22Rv1 (cell line): ENCODE data around the gene ENC1.
A peak's percentile ranks its signal among the peaks of the same experiment; 100 is the strongest.
"Not testable (repeated sequence)": the region's sequence is repeated elsewhere in the genome, so short reads cannot be mapped to it uniquely, and the experiment has no call there.

Source experiments
- H3K27ac ChIP-seq: fragments of 450-650 bp; 2 replicates; pipeline ENCODE4 v1.5.1; 2017
- CTCF ChIP-seq: fragments of 450-650 bp; IDR thresholded peaks from 2 replicates; pipeline ENCODE4 v1.5.1; 2017; ENCODE audit warnings: mild to moderate bottlenecking
- ZFX ChIP-seq: fragments of 450-650 bp; IDR thresholded peaks from 2 replicates; pipeline ENCODE4 v1.6.1; 2017; ENCODE audit warnings: antibody characterized with exemption, borderline replicate concordance

Gene ENC1, protein sequence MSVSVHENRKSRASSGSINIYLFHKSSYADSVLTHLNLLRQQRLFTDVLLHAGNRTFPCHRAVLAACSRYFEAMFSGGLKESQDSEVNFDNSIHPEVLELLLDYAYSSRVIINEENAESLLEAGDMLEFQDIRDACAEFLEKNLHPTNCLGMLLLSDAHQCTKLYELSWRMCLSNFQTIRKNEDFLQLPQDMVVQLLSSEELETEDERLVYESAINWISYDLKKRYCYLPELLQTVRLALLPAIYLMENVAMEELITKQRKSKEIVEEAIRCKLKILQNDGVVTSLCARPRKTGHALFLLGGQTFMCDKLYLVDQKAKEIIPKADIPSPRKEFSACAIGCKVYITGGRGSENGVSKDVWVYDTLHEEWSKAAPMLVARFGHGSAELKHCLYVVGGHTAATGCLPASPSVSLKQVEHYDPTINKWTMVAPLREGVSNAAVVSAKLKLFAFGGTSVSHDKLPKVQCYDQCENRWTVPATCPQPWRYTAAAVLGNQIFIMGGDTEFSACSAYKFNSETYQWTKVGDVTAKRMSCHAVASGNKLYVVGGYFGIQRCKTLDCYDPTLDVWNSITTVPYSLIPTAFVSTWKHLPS

GRCh38 chr5:74640450-74640953 lies at the start of gene ENC1:
Gene ENC1 (minus strand): TSS chr5:74640728. CDS start chr5:74636485, 4,243 bp downstream.
- TF ChIP-seq CTCF (peak; percentile 62), ZFX (no peak)

DNA sequence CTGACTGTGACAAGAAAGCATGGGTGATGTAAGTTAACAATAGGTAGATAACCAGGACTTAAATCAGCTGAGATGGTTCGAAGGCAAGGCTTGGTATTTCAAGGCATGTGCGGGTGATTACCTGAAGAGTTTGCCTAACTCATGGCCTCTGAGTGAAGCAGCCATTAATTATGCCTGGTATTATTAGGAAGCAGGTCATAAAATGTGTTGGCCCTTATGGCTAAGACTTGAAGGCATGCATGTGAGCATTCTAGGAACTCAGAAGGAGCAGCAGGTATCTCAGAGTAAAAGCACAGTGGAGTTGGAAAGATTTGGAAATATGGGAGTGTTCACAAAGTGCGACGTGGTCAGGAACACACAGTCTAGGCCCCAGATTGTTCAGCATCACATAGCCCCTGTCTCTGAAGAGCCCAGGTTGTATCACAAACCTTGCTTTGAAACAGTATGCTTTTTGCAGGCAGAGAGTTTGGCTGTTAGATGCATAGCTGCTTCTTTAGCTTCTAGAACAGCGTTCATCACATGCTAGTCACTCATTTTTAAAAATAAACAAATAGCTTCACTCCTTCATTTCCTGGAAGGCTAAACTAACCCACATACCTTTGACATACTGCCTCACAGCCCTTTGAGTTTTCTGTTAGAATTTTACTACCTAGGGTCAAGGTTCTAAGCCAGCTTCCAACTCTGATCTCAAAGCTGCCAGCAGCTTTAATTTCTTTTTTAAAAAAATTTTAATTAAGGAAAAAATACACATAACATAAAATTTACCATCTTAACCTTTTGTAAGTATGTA lies 46.6 kb upstream of the ENC1 start:
- no peak overlapping the region for H3K27ac ChIP-seq
- no peak for TF ChIP-seq ZFX
- no peak for TF ChIP-seq CTCF

More at GRCh38 chr5:74640450-74640953, at the start of gene ENC1:
- H3K27ac ChIP-seq = peak within 1 kb of the TSS; percentile 86

DNA sequence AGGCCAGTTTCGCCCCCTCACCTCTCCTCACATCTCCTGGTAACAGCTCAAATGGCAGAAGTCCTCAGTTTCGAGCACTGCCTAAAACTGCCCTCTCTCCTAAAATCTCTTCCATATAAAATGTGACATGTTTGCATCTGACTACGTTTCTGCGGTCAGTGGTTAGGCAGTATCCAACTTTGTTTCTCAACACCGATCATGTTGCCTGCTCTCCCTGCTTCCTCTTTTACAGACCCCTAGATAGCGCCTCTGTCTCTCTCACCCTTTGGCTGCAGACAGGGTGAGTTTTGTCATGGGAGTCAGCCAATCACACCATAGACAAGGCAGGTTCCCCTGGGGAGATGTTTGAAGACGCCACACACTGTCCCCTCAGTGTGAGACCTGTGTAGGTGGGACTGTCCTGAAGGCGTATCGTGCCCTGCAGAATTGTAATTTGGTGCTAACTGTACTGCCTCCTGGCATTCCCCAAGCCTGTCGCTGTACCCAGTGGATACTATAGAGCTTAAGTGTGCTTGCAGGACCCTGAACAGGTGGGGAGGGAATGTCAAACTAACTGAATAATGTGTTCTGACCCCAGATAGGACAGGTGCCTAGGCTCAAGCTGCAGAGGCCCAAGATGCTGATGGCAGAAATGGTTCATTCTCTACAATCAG lies 45.6 kb upstream of the ENC1 start:
- TF ChIP-seq CTCF (no peak), ZFX (no peak)
- H3K27ac ChIP-seq = no peak overlapping the region

DNA sequence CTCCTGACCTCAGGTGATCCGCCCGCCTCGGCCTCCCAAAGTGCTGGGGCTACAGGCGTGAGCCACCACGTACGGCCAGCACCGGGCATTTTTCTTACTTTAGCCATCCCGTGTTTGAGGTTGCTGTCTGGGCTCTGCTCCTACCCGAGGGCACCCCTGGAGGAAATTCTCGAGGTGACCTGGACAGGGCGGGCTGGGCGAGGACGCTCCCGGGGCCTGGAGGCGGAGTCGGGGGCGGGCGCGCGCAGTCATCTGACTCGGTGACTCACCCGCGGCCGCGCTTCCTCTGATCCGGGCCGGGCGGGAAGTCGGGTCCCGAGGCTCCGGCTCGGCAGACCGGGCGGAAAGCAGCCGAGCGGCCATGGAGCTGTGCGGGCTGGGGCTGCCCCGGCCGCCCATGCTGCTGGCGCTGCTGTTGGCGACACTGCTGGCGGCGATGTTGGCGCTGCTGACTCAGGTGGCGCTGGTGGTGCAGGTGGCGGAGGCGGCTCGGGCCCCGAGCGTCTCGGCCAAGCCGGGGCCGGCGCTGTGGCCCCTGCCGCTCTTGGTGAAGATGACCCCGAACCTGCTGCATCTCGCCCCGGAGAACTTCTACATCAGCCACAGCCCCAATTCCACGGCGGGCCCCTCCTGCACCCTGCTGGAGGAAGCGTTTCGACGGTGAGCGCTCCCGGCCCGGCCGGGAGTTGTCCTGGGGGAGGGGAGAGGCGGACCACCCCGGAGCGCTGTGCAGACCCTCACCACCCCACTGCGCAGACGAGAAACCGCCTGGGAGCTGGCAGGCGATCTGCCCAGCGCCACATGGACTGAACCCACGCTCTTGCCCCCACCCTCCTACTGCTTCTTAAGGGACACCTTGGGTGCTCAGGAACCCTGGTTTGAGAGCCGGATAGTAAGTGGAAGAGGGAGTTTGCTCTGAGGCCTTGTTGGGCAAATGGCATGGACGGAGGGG lies 44.6 kb upstream of the ENC1 start, which contains the start of gene HEXB:
HEXB (plus strand) TSS at position 334 of the 952 bp plus-strand sequence; CDS start at position 362, 28 bp downstream.
- peak within 1 kb of the TSS; percentile 58 for H3K27ac ChIP-seq
- TF ChIP-seq CTCF (peak; percentile 14; the same call in 1 of the 2 replicates), ZFX (no peak)

- no peak overlapping the region for H3K27ac ChIP-seq
- TF ChIP-seq ZFX = no peak
- no peak for TF ChIP-seq CTCF
Observed at GRCh38 chr5:74679966-74680365, 39.4 kb upstream of the ENC1 start.

GRCh38 chr5:74679300-74679699 lies 38.8 kb upstream of the ENC1 start:
- not testable (repeated sequence) for H3K27ac ChIP-seq

DNA sequence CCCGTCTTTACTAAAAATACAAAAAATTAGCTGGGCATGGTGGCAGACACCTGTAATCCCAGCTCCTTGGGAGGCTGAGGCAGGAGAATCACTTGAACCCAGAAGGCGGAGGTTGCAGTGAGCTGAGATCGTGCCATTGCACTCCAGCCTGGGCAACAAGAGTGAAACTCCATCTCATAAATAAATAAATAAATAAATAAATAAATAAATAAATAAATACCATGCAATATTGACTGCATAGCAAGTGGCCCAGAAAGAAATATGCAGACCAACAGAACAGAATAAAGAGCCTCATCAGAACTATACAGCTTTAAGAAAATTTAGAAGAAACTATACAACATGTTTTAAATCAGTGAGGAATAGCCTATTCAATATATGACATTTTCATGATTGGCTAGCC lies 37.6 kb upstream of the ENC1 start:
- not testable (repeated sequence) for H3K27ac ChIP-seq

DNA sequence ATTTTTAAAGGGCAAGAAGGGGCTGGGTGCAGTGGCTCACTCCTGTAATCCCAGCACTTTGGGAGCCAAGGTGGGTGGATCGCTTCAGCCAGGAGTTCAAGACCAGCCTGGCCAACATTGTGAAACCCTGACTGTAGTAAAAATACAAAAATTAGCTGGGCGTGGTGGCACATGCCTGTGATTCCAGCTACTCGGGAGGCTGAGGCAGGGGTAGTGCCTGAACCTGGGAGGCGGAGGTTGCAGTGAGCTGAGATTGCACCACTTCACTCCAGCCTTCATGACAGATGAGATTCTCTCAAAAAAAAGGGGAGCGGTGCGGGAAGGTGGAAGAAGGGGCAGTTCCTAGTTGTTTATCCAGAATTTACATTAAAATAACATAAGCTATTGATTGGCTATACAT lies 35.9 kb upstream of the ENC1 start:
- H3K27ac ChIP-seq = not testable (repeated sequence)
